Dendritic cell treated with granulocyte-macrophage colony-stimulating factor and Interleukin-4, amounts not matched to agents 40 ng/mL and 50 ng/mL, for 4 days (primary cell): Measurements from ENCODE around the gene PCCA.

Source experiments
- H3K27ac Mint-ChIP-seq: one replicate; pipeline ENCODE4 v1.8.0; 2022; ENCODE audit warnings: mild to moderate bottlenecking, mixed read lengths
- H3K27me3 Mint-ChIP-seq: one replicate; pipeline ENCODE4 v1.8.0; 2022; ENCODE audit warnings: mild to moderate bottlenecking, mixed read lengths
- H3K36me3 Mint-ChIP-seq: one replicate; pipeline ENCODE4 v1.8.0; 2022; ENCODE audit warnings: low read depth, mixed read lengths
- H3K4me1 Mint-ChIP-seq: one replicate; pipeline ENCODE4 v1.8.0; 2022; ENCODE audit warnings: low read depth, mixed read lengths
- H3K4me3 Mint-ChIP-seq: one replicate; pipeline ENCODE4 v1.8.0; 2022; ENCODE audit warnings: mild to moderate bottlenecking, moderate library complexity, mixed read lengths
- H3K9me3 Mint-ChIP-seq: one replicate; pipeline ENCODE4 v1.8.0; 2022; ENCODE audit warnings: mixed read lengths
- intact Hi-C: fragments of 100-400 bp; cut with micrococcal nuclease; formaldehyde crosslinking; loops from one replicate; pipeline ENCODE4 v1.15.0; 2022

PCCA gene

GRCh38 chr13:100234524-100235136, 145.7 kb downstream of the PCCA start:
- Mint-ChIP-seq H3K9me3 (no peaks in the 10 kb centered on the region), H3K4me1 (peaks cover 8% of the 10 kb centered on the region), H3K27ac (no peak overlapping the region), H3K27me3 (no peaks in the 10 kb centered on the region), H3K4me3 (no peak overlapping the region), H3K36me3 (no peaks in the 10 kb centered on the region)
- intact Hi-C loops = loop anchor here (1.0 to 10.0 kb wide), 4 partner anchors 150 to 578 kb away; partner anchors contain the start of gene PCCA

- H3K9me3 Mint-ChIP-seq = no peaks in the 10 kb centered on the region
- no peak overlapping the region for H3K27ac Mint-ChIP-seq
- no peaks in the 10 kb centered on the region for H3K36me3 Mint-ChIP-seq
- peaks cover 8% of the 10 kb centered on the region for H3K4me1 Mint-ChIP-seq
- H3K27me3 Mint-ChIP-seq = no peaks in the 10 kb centered on the region
- intact Hi-C loops = loop anchor here (1.0 to 10.0 kb wide), 4 partner anchors 151 to 579 kb away; partner anchors contain the start of gene PCCA
- H3K4me3 Mint-ChIP-seq = peak overlapping the region; percentile 51
These were observed 146.5 kb downstream of the PCCA start for GRCh38 chr13:100235311-100235901.

- intact Hi-C loops = no loop called here
- no peaks in the 10 kb centered on the region for H3K4me1 Mint-ChIP-seq
- no peak overlapping the region for H3K27ac Mint-ChIP-seq
- H3K9me3 Mint-ChIP-seq = no peaks in the 10 kb centered on the region
- no peaks in the 10 kb centered on the region for H3K27me3 Mint-ChIP-seq
- H3K4me3 Mint-ChIP-seq = no peak overlapping the region
- no peaks in the 10 kb centered on the region for H3K36me3 Mint-ChIP-seq
These were observed 151.4 kb downstream of the PCCA start for GRCh38 chr13:100240109-100240779.

- no peak overlapping the region for H3K27ac Mint-ChIP-seq
- intact Hi-C loops = no loop called here
- no peak overlapping the region for H3K4me3 Mint-ChIP-seq
- H3K27me3 Mint-ChIP-seq = no peaks in the 10 kb centered on the region
- H3K9me3 Mint-ChIP-seq = peaks cover 11% of the 10 kb centered on the region
- no peaks in the 10 kb centered on the region for H3K4me1 Mint-ChIP-seq
- peaks cover 9% of the 10 kb centered on the region for H3K36me3 Mint-ChIP-seq
These were observed 155.5 kb downstream of the PCCA start for GRCh38 chr13:100244431-100244830.

- peaks cover 11% of the 10 kb centered on the region for H3K9me3 Mint-ChIP-seq
- H3K4me1 Mint-ChIP-seq = no peaks in the 10 kb centered on the region
- no peak overlapping the region for H3K4me3 Mint-ChIP-seq
- peaks cover 9% of the 10 kb centered on the region for H3K36me3 Mint-ChIP-seq
- H3K27ac Mint-ChIP-seq = no peak overlapping the region
- no peaks in the 10 kb centered on the region for H3K27me3 Mint-ChIP-seq
- intact Hi-C loops = no loop called here
These were observed 156.2 kb downstream of the PCCA start for GRCh38 chr13:100245104-100245503.

GRCh38 chr13:100247937-100248336, 159.0 kb downstream of the PCCA start:
- Mint-ChIP-seq H3K4me3 (no peak overlapping the region), H3K27me3 (no peaks in the 10 kb centered on the region), H3K4me1 (no peaks in the 10 kb centered on the region), H3K27ac (no peak overlapping the region), H3K36me3 (peaks cover 9% of the 10 kb centered on the region), H3K9me3 (peaks cover 11% of the 10 kb centered on the region)
- intact Hi-C loops = no loop called here

GRCh38 chr13:100254002-100254401, 165.1 kb downstream of the PCCA start:
- no peak overlapping the region for H3K4me3 Mint-ChIP-seq
- intact Hi-C loops = loop anchor here (5.0 kb wide), 1 partner anchor 253 kb away; no protein-coding TSS in a partner anchor
- H3K36me3 Mint-ChIP-seq = peaks cover 5% of the 10 kb centered on the region
- H3K9me3 Mint-ChIP-seq = peaks cover 14% of the 10 kb centered on the region
- H3K27ac Mint-ChIP-seq = no peak overlapping the region
- H3K4me1 Mint-ChIP-seq = peaks cover 13% of the 10 kb centered on the region
- H3K27me3 Mint-ChIP-seq = no peaks in the 10 kb centered on the region

- H3K4me1 Mint-ChIP-seq = no peaks in the 10 kb centered on the region
- H3K27ac Mint-ChIP-seq = no peak overlapping the region
- H3K4me3 Mint-ChIP-seq = no peak overlapping the region
- H3K9me3 Mint-ChIP-seq = no peaks in the 10 kb centered on the region
- intact Hi-C loops = no loop called here
- no peaks in the 10 kb centered on the region for H3K36me3 Mint-ChIP-seq
- no peaks in the 10 kb centered on the region for H3K27me3 Mint-ChIP-seq
These were observed 173.5 kb downstream of the PCCA start for GRCh38 chr13:100262404-100262803.

- Mint-ChIP-seq H3K36me3 (no peaks in the 10 kb centered on the region), H3K9me3 (no peaks in the 10 kb centered on the region), H3K4me3 (no peak overlapping the region), H3K27ac (no peak overlapping the region), H3K4me1 (no peaks in the 10 kb centered on the region), H3K27me3 (no peaks in the 10 kb centered on the region)
- intact Hi-C loops = no loop called here
These were observed 177.1 kb downstream of the PCCA start for GRCh38 chr13:100266026-100266425.

GRCh38 chr13:100269837-100270236, 180.9 kb downstream of the PCCA start:
- H3K36me3 Mint-ChIP-seq = no peaks in the 10 kb centered on the region
- no peak overlapping the region for H3K27ac Mint-ChIP-seq
- intact Hi-C loops = no loop called here
- no peaks in the 10 kb centered on the region for H3K9me3 Mint-ChIP-seq
- H3K27me3 Mint-ChIP-seq = no peaks in the 10 kb centered on the region
- H3K4me1 Mint-ChIP-seq = peaks cover 9% of the 10 kb centered on the region
- H3K4me3 Mint-ChIP-seq = no peak overlapping the region

- Mint-ChIP-seq H3K27me3 (no peaks in the 10 kb centered on the region), H3K9me3 (no peaks in the 10 kb centered on the region), H3K4me1 (peaks cover 9% of the 10 kb centered on the region), H3K4me3 (no peak overlapping the region), H3K27ac (no peak overlapping the region), H3K36me3 (no peaks in the 10 kb centered on the region)
- intact Hi-C loops = no loop called here
These were observed 184.2 kb downstream of the PCCA start for GRCh38 chr13:100273138-100273537.

- H3K36me3 Mint-ChIP-seq = no peaks in the 10 kb centered on the region
- H3K27me3 Mint-ChIP-seq = no peaks in the 10 kb centered on the region
- H3K4me1 Mint-ChIP-seq = peaks cover 9% of the 10 kb centered on the region
- no peak overlapping the region for H3K4me3 Mint-ChIP-seq
- H3K27ac Mint-ChIP-seq = no peak overlapping the region
- no peaks in the 10 kb centered on the region for H3K9me3 Mint-ChIP-seq
- intact Hi-C loops = no loop called here
These were observed 184.7 kb downstream of the PCCA start for GRCh38 chr13:100273552-100273951.

- H3K27me3 Mint-ChIP-seq = no peaks in the 10 kb centered on the region
- H3K27ac Mint-ChIP-seq = no peak overlapping the region
- intact Hi-C loops = no loop called here
- no peaks in the 10 kb centered on the region for H3K36me3 Mint-ChIP-seq
- H3K9me3 Mint-ChIP-seq = no peaks in the 10 kb centered on the region
- H3K4me3 Mint-ChIP-seq = no peak overlapping the region
- peaks cover 9% of the 10 kb centered on the region for H3K4me1 Mint-ChIP-seq
These were observed 186.1 kb downstream of the PCCA start for GRCh38 chr13:100274942-100275506.

- H3K9me3 Mint-ChIP-seq = no peaks in the 10 kb centered on the region
- intact Hi-C loops = no loop called here
- no peak overlapping the region for H3K27ac Mint-ChIP-seq
- H3K4me3 Mint-ChIP-seq = no peak overlapping the region
- peaks cover 4% of the 10 kb centered on the region for H3K36me3 Mint-ChIP-seq
- no peaks in the 10 kb centered on the region for H3K27me3 Mint-ChIP-seq
- peaks cover 9% of the 10 kb centered on the region for H3K4me1 Mint-ChIP-seq
These were observed 186.9 kb downstream of the PCCA start for GRCh38 chr13:100275746-100276145.
